Activated CD4-positive, alpha-beta T cell treated with anti-CD3 and anti-CD28 coated beads, Interleukin-2, amount 10 ng/mL, durations not matched to agents 24 days and 14 days (primary cell): ENCODE data around the gene ACTR6. TPM values are rescaled to one million over a fixed set of nuclear protein-coding genes. Genes with fewer than 3 reads are reported as not detected.
"Not testable (repeated sequence)": the region's sequence is repeated elsewhere in the genome, so short reads cannot be mapped to it uniquely, and the experiment has no call there.

ENCODE experiments used
- DNase-seq: peaks from one replicate; pipeline ENCODE4 v3.0.0; 2022
- H3K27ac Mint-ChIP-seq: one replicate; pipeline ENCODE4 v1.8.0; 2022; ENCODE audit warnings: mild to moderate bottlenecking, mixed read lengths
- H3K27me3 Mint-ChIP-seq: one replicate; pipeline ENCODE4 v1.8.0; 2022; ENCODE audit warnings: mixed read lengths
- H3K36me3 Mint-ChIP-seq: one replicate; pipeline ENCODE4 v1.8.0; 2022; ENCODE audit warnings: low read depth, mild to moderate bottlenecking, mixed read lengths
- H3K4me1 Mint-ChIP-seq: one replicate; pipeline ENCODE4 v1.8.0; 2021; ENCODE audit warnings: mixed read lengths
- H3K4me3 Mint-ChIP-seq: one replicate; pipeline ENCODE4 v1.8.0; 2022; ENCODE audit warnings: mild to moderate bottlenecking, moderate library complexity, mixed read lengths
- H3K9me3 Mint-ChIP-seq: one replicate; pipeline ENCODE4 v1.8.0; 2021; ENCODE audit warnings: mixed read lengths
- intact Hi-C: fragments of 100-400 bp; cut with micrococcal nuclease; formaldehyde crosslinking; loops from one replicate; pipeline ENCODE4 v1.15.1; 2023
- total RNA-seq: library from RNA; stranded (reverse); gene quantifications from 2 replicates; pipeline ENCODE4 v1.2.3, GENCODE V29; 2022

The ACTR6 gene
- total RNA-seq, 1 donor from 2014 or later, result 33.7 TPM

GRCh38 chr12:100169345-100169744 lies 31.3 kb upstream of the ACTR6 start:
- Mint-ChIP-seq H3K27ac (no peak overlapping the region), H3K4me1 (peaks cover 1% of the 10 kb centered on the region), H3K27me3 (no peaks in the 10 kb centered on the region), H3K36me3 (peaks cover 3% of the 10 kb centered on the region), H3K9me3 (no peaks in the 10 kb centered on the region), H3K4me3 (no peak overlapping the region)
- no peak for DNase-seq
- intact Hi-C loops, result no loop called here

DNA sequence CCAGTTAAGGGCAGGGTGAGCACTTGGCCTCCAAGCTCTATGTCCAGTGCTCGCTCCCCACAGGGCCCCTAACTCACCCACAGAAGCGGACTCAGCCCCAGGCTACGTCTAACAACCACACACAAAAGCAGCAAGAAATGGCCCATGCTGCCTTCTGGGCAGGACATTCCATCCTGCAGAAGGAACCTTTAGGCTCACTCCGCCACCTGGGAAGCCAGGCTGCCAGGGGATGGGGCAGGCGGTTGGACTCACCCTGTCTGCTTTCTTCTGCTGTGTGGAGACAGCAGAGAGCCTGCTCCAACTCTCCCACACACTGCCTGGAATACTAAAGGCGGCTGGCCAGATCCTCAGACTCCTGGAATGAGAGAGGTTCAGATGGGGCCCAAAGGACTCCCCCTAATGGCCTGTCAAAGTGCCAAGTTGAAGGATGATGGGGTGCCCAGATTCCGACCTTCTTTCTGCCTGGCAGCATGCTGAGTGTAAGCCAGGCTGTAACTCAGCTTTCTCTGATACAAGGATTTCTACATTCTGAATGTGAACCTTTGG lies 30.2 kb upstream of the ACTR6 start:
- intact Hi-C loops, result no loop called here
- no peaks in the 10 kb centered on the region for H3K27me3 Mint-ChIP-seq
- no peak overlapping the region for H3K4me3 Mint-ChIP-seq
- H3K27ac Mint-ChIP-seq, result no peak overlapping the region
- no peaks in the 10 kb centered on the region for H3K4me1 Mint-ChIP-seq
- no peaks in the 10 kb centered on the region for H3K9me3 Mint-ChIP-seq
- DNase-seq, result no peak
- peaks cover 6% of the 10 kb centered on the region for H3K36me3 Mint-ChIP-seq

DNA sequence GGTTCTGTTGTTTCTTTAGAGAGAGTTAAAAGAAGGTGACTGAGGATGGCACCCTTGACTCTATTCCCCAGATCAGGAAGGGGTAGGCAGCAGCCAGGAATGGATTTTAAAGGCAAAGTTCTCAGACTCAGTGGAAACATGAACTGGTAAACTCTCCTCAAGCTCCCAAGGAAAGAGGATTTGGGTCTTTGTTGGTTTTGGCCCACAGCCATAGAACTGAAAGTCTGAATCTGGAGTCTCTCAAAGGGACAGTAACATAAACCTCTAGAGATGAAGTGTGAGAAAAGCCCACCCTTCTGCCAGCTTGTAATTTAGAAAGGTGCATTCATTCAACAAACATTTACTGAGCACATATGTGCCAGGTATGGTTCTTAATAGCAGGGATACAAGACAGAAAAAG lies 29.4 kb upstream of the ACTR6 start:
- intact Hi-C loops, result no loop called here
- Mint-ChIP-seq H3K9me3 (no peaks in the 10 kb centered on the region), H3K4me1 (no peaks in the 10 kb centered on the region), H3K36me3 (peaks cover 6% of the 10 kb centered on the region), H3K4me3 (no peak overlapping the region), H3K27ac (no peak overlapping the region), H3K27me3 (no peaks in the 10 kb centered on the region)
- no peak for DNase-seq

DNA sequence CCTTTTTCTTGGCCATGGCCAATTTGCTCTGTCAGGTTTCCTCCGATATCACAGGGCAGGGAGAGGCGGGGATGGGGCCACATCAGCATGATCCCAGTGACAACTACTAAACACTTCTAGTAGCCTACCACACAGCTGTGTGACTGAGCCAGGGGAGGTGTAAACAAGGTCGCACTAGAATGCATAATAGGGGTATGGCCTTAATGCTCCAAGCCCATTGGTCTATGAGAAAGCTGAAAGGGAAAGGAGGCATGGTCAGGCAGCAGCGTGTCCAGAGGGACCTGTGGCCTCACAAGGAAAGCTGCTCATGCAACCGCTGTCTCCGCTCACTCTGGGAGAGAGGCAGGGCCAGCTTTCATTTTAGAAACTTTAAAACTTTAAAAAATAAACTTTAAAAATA lies 27.5 kb upstream of the ACTR6 start:
- no peaks in the 10 kb centered on the region for H3K9me3 Mint-ChIP-seq
- H3K27ac Mint-ChIP-seq, result no peak overlapping the region
- DNase-seq, result no peak
- no peak overlapping the region for H3K4me3 Mint-ChIP-seq
- H3K36me3 Mint-ChIP-seq, result peaks cover 13% of the 10 kb centered on the region
- no peaks in the 10 kb centered on the region for H3K27me3 Mint-ChIP-seq
- no peaks in the 10 kb centered on the region for H3K4me1 Mint-ChIP-seq
- intact Hi-C loops, result no loop called here

- Mint-ChIP-seq H3K4me3 (no peak overlapping the region), H3K9me3 (no peaks in the 10 kb centered on the region), H3K36me3 (peaks cover 18% of the 10 kb centered on the region), H3K27me3 (no peaks in the 10 kb centered on the region), H3K27ac (no peak overlapping the region), H3K4me1 (no peaks in the 10 kb centered on the region)
- intact Hi-C loops, result no loop called here
- no peak for DNase-seq
Observed at GRCh38 chr12:100174495-100174894, 26.1 kb upstream of the ACTR6 start.

DNA sequence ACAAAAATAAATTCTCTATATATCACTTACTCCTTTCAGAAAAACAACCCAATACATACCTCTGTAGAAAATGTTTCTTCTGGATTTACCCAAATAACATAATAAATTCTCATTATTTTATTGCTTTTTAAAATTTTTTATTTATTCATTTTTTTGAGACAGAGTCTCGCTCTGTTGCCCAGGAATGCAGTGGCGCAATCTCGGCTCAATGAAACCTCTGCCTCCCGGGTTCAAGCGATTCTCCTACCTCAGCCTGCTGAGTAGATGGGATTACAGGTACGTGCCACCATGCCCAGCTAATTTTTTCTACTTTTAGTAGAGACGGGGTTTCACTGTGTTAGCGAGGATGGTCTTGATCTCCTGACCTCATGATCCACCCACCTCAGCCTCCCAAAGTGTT lies 24.1 kb upstream of the ACTR6 start:
- peaks cover 24% of the 10 kb centered on the region for H3K36me3 Mint-ChIP-seq
- DNase-seq, H3K9me3 Mint-ChIP-seq, H3K27me3 Mint-ChIP-seq, H3K4me1 Mint-ChIP-seq, intact Hi-C loops, H3K27ac Mint-ChIP-seq, H3K4me3 Mint-ChIP-seq: not testable (repeated sequence)

- Mint-ChIP-seq H3K4me3 (no peak overlapping the region), H3K27me3 (no peaks in the 10 kb centered on the region), H3K36me3 (peaks cover 25% of the 10 kb centered on the region), H3K4me1 (peaks cover 15% of the 10 kb centered on the region), H3K27ac (no peak overlapping the region), H3K9me3 (no peaks in the 10 kb centered on the region)
- intact Hi-C loops, result no loop called here
- DNase-seq, result no peak
Observed at GRCh38 chr12:100179252-100179651, 21.4 kb upstream of the ACTR6 start.

DNA sequence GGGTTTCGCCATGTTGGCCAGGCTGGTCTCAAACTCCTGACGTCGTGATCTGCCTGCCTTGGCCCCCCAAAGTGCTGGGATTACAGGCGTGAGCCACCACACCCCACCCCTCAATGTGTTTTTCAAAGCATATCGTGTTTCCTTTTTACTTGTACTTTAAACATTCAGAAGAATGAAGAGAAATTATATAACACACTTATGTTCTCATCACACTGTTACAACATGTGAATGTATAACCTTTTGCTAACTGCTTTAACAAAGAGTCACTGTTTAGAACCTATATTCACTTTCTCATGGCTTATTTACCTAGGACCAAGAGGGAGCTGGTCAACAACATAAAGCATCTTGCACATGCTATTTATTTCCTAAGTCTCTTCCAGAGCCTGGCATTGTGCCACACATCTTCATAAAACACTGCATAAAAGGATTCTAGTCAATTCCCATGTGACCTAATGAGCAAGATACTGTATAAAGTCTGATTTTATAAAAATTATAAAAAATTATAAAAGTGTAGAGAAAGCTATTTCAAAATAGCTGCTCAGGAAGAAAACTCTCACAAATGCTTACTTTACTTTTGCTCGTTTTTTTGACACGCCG lies 16.0 kb upstream of the ACTR6 start:
- Mint-ChIP-seq H3K27me3 (no peaks in the 10 kb centered on the region), H3K36me3 (peaks cover 21% of the 10 kb centered on the region), H3K4me1 (peaks cover 38% of the 10 kb centered on the region), H3K27ac (peak overlapping the region; percentile 69), H3K9me3 (no peaks in the 10 kb centered on the region), H3K4me3 (no peak overlapping the region)
- intact Hi-C loops, result loop anchor here (1.0 kb wide), 1 partner anchor 16 kb away; the partner anchor contains the start of gene ACTR6
- no peak for DNase-seq

GRCh38 chr12:100185361-100185894 lies 15.2 kb upstream of the ACTR6 start:
- DNase-seq, result peak; percentile 67
- Mint-ChIP-seq H3K27ac (peak overlapping the region; percentile 69), H3K9me3 (no peaks in the 10 kb centered on the region), H3K4me1 (peaks cover 37% of the 10 kb centered on the region), H3K27me3 (no peaks in the 10 kb centered on the region), H3K4me3 (no peak overlapping the region), H3K36me3 (peaks cover 28% of the 10 kb centered on the region)
- intact Hi-C loops, result loop anchor here (1.0 kb wide), 1 partner anchor 15 kb away; the partner anchor contains the start of gene ACTR6

- no peak for DNase-seq
- no peak overlapping the region for H3K4me3 Mint-ChIP-seq
- H3K27me3 Mint-ChIP-seq, result no peaks in the 10 kb centered on the region
- peaks cover 24% of the 10 kb centered on the region for H3K36me3 Mint-ChIP-seq
- intact Hi-C loops, result no loop called here
- H3K27ac Mint-ChIP-seq, result no peak overlapping the region
- H3K4me1 Mint-ChIP-seq, result peaks cover 33% of the 10 kb centered on the region
- no peaks in the 10 kb centered on the region for H3K9me3 Mint-ChIP-seq
Observed at GRCh38 chr12:100186071-100186470, 14.5 kb upstream of the ACTR6 start.

- Mint-ChIP-seq H3K27ac (no peak overlapping the region), H3K4me3 (no peak overlapping the region), H3K9me3 (no peaks in the 10 kb centered on the region), H3K36me3 (peaks cover 34% of the 10 kb centered on the region), H3K27me3 (no peaks in the 10 kb centered on the region), H3K4me1 (peaks cover 35% of the 10 kb centered on the region)
- no peak for DNase-seq
- intact Hi-C loops, result no loop called here
Observed at GRCh38 chr12:100187068-100187467, 13.5 kb upstream of the ACTR6 start.

DNA sequence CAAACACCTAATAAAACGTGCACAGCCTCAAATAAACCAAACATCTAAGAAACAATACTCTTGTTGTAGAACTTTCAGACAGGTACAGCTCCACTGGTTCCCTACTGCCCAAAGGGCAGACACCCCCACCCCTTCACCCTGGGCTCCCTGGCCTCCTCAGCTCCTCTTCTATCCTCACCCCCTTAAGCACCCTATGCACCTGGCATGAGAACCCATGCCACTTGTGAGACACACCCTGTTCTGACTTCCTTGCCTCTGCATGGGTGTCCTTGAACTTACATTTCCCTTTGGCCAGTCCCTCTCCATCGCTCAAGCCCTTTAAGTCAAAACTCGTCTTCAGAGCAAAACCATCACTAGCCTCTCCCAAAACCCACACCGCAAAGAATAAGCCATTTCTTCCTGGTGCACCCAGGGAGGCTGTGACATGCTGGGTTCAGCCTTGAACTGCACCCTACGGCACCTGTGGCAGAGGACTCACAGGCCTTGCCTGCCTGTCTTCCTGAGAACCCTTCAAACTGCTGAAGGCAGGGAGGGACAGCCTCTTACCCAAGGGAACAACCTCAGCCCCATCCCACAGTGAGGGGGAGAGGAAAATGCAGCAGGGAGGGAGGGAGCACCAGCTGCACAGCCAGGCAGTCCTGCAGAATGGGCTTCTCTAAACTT lies 12.6 kb upstream of the ACTR6 start:
- no peak for DNase-seq
- intact Hi-C loops, result no loop called here
- Mint-ChIP-seq H3K36me3 (peaks cover 35% of the 10 kb centered on the region), H3K9me3 (no peaks in the 10 kb centered on the region), H3K27me3 (no peaks in the 10 kb centered on the region), H3K4me3 (no peak overlapping the region), H3K27ac (no peak overlapping the region), H3K4me1 (peaks cover 37% of the 10 kb centered on the region)

GRCh38 chr12:100188888-100189635 lies 11.6 kb upstream of the ACTR6 start:
- H3K4me1 Mint-ChIP-seq, result peaks cover 33% of the 10 kb centered on the region
- intact Hi-C loops, H3K4me3 Mint-ChIP-seq, DNase-seq, H3K27ac Mint-ChIP-seq, H3K9me3 Mint-ChIP-seq, H3K27me3 Mint-ChIP-seq: not testable (repeated sequence)
- peaks cover 34% of the 10 kb centered on the region for H3K36me3 Mint-ChIP-seq
